ENCODE data around the gene GLRX5.

The GLRX5 gene

DNA sequence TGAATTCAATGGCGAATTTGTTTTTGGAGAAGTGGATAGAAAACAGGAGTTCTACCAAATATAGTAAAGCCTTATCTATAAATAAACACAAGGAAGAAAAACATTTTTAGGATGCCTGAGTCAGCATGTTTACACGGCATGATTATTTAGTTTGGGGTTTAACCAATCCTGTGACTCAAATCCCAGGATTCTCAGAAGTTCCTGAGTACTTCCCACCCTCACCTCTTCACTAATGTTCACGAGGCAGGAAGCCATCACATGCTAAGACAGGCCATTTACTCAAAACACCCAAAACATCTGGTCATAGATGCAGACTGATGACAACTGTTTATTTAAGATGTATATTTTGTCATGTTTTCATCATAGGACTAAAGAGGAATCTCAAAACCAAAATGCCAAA lies 3.4 kb upstream of the GLRX5 start:
- H3K4me1 ChIP-seq (ENCODE audit: insufficient read depth, low read length), result peaks cover 38% of the 10 kb centered on the region
- H3K27me3 ChIP-seq (ENCODE audit: control insufficient read depth in 1 of 2, insufficient read depth in 2 of 2, low read length in 2 of 2), result no peaks in the 10 kb centered on the region
- H3K27ac ChIP-seq (ENCODE audit: low read depth, low read length), result no peak overlapping the region
- no peaks in the 10 kb centered on the region for H3K36me3 ChIP-seq (ENCODE audit: insufficient read depth, low read length)
- H3K4me3 ChIP-seq (ENCODE audit: low read depth in 1 of 2, low read length in 2 of 2), result no peak overlapping the region
- no peak overlapping the region for H3K9ac ChIP-seq (ENCODE audit: low read length)
- no peaks in the 10 kb centered on the region for H3K9me3 ChIP-seq (ENCODE audit: low read length)

DNA sequence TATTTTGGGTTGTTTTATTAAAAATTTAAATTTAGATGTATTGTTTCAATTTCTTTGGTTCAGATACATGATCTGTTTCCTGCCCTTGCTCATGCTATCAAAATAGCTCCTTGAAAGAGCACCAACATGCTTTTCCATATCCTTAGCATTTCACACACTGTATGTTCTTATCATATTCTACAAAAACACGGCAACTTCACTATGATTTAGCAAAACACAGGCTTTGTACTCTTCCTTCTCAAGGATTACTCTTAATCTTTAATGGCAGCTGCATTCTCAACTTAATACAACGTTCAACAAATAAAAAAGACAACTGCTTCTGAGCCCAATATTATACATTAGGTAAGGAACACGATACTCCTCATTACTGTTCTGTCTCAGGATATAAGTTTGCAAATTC lies 2.9 kb upstream of the GLRX5 start:
- Histone ChIP-seq H3K36me3 (ENCODE audit: insufficient read depth, low read length) (no peaks in the 10 kb centered on the region), H3K27ac (ENCODE audit: low read depth, low read length) (no peak overlapping the region), H3K9ac (ENCODE audit: low read length) (no peak overlapping the region), H3K4me3 (ENCODE audit: low read depth in 1 of 2, low read length in 2 of 2) (no peak overlapping the region), H3K9me3 (ENCODE audit: low read length) (no peaks in the 10 kb centered on the region), H3K4me1 (ENCODE audit: insufficient read depth, low read length) (peaks cover 42% of the 10 kb centered on the region), H3K27me3 (ENCODE audit: control insufficient read depth in 1 of 2, insufficient read depth in 2 of 2, low read length in 2 of 2) (no peaks in the 10 kb centered on the region)

DNA sequence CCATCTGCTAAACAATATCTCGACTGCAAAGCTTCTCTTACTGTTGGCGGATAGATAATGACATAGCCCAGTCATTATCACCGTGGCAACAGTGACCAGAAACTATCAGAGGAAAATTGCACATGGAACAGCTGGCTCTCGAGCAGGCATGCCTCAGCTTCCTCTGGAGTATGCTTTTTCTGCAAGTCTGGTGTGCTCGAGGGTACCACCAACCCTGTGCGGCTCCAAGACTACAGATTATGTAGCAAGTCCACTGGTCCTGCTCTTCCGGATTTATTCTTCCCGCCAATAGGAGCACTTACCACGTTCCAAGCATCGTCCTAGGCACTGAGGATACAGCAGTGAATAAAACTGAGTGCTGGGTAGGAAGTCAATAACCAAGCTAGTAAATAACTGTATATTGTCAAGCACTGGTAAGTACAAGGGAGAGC lies 1.4 kb upstream of the GLRX5 start:
- H3K9ac ChIP-seq (ENCODE audit: low read length), result peak overlapping the region; percentile 42
- peaks cover 34% of the 10 kb centered on the region for H3K4me1 ChIP-seq (ENCODE audit: insufficient read depth, low read length)
- no peaks in the 10 kb centered on the region for H3K9me3 ChIP-seq (ENCODE audit: low read length)
- H3K36me3 ChIP-seq (ENCODE audit: insufficient read depth, low read length), result no peaks in the 10 kb centered on the region
- H3K4me3 ChIP-seq (ENCODE audit: low read depth in 1 of 2, low read length in 2 of 2), result peak overlapping the region; percentile 76 to 95
- H3K27ac ChIP-seq (ENCODE audit: low read depth, low read length), result no peak overlapping the region
- H3K27me3 ChIP-seq (ENCODE audit: control insufficient read depth in 1 of 2, insufficient read depth in 2 of 2, low read length in 2 of 2), result no peaks in the 10 kb centered on the region

DNA sequence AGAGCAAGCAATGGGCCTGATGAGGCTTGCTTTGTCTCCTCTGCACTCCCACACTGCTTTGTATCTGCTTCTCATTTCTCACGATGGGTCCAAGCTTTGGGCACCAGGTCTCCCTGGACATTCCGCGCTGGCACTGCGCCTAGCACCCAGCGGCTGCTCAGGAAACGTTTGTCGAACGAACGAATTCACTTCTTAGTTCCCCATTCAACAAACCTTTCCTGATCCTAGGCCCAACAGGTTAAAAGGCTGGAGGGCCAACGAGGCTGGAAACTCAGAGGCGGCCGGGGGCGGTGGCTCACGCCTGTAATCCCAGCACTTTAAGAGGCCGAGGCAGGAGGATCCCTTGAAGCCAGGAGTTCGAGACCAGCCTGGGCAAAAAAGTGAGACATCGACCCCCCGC lies 1.0 kb upstream of the GLRX5 start:
- H3K9ac ChIP-seq (ENCODE audit: low read length), result peak overlapping the region; percentile 42
- peak overlapping the region; percentile 86 for H3K27ac ChIP-seq (ENCODE audit: low read depth, low read length)
- peaks cover 34% of the 10 kb centered on the region for H3K4me1 ChIP-seq (ENCODE audit: insufficient read depth, low read length)
- no peaks in the 10 kb centered on the region for H3K9me3 ChIP-seq (ENCODE audit: low read length)
- H3K4me3 ChIP-seq (ENCODE audit: low read depth in 1 of 2, low read length in 2 of 2), result peak overlapping the region; percentile 76 to 95
- H3K27me3 ChIP-seq (ENCODE audit: control insufficient read depth in 1 of 2, insufficient read depth in 2 of 2, low read length in 2 of 2), result no peaks in the 10 kb centered on the region
- no peaks in the 10 kb centered on the region for H3K36me3 ChIP-seq (ENCODE audit: insufficient read depth, low read length)

DNA sequence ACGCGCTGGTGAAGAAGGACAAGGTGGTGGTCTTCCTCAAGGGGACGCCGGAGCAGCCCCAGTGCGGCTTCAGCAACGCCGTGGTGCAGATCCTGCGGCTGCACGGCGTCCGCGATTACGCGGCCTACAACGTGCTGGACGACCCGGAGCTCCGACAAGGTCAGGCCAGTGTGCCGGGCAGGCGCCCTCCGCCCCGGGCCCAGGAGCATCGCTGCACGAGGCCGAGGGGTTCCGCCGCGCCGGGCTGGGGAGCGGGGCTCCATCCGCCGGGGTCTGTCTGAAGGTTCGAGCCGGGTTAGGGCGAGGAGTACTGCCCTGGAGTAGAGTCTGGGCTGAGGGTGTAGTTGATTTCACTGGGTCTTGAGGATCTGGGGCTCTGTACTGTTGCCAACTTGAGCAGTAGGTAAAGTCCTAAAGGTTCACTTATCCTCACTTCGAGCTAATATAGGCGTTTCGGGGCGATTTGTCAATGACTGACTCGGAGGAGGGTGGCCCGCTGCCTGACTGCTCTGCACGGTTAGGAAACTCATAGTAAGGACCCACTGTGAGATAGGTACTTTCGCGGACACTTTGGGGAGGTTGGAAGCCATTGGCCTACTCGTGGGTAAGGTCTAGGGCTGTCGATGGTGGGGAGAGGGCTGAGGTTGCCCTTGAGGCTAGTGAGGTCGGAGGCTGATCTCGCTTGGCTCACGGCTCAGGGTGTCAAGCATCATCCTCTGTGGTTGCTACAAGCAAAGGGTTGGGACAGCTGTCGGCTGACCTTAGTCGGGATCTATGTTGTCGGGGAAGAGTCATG lies 574 bp downstream of the GLRX5 start:
- Histone ChIP-seq H3K9me3 (ENCODE audit: low read length) (no peaks in the 10 kb centered on the region), H3K4me3 (ENCODE audit: low read depth in 1 of 2, low read length in 2 of 2) (peak overlapping the region; percentile 80 to 92), H3K27ac (ENCODE audit: low read depth, low read length) (peak overlapping the region; percentile 53), H3K4me1 (ENCODE audit: insufficient read depth, low read length) (peaks cover 34% of the 10 kb centered on the region), H3K36me3 (ENCODE audit: insufficient read depth, low read length) (no peaks in the 10 kb centered on the region), H3K27me3 (ENCODE audit: control insufficient read depth in 1 of 2, insufficient read depth in 2 of 2, low read length in 2 of 2) (no peaks in the 10 kb centered on the region), H3K9ac (ENCODE audit: low read length) (peak overlapping the region; percentile 82)

DNA sequence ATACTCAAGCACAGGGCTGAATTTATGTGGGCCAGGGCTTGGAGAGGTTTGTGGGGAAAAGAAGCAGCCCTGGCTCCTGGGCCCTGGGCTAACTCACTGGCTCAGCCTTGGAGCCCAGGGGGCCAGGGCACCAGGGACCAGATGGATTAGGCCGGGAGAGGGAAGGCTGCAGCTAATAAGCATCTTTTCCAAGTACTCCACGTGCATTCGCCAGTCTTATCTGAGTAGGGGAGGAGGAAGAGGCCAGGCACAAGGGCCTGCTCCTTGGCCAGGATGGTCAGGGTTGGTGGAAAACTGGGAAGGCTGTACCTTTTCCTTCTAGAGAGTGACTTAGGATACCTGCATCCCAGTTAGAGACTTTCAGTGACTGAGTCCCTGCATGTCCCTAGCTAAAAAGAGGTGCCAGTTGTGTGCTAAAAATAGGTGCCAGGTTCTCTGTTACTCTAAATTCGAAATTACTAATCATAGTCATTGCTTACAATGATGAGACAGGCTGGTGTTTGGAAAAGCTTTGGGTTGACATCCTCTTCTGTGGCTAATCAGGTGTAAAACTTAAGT lies 1.3 kb downstream of the GLRX5 start:
- Histone ChIP-seq H3K9me3 (ENCODE audit: low read length) (no peaks in the 10 kb centered on the region), H3K27ac (ENCODE audit: low read depth, low read length) (no peak overlapping the region), H3K4me1 (ENCODE audit: insufficient read depth, low read length) (peaks cover 34% of the 10 kb centered on the region), H3K9ac (ENCODE audit: low read length) (peak overlapping the region; percentile 82), H3K27me3 (ENCODE audit: control insufficient read depth in 1 of 2, insufficient read depth in 2 of 2, low read length in 2 of 2) (no peaks in the 10 kb centered on the region), H3K4me3 (ENCODE audit: low read depth in 1 of 2, low read length in 2 of 2) (peak overlapping the region; percentile 80 to 92), H3K36me3 (ENCODE audit: insufficient read depth, low read length) (no peaks in the 10 kb centered on the region)

DNA sequence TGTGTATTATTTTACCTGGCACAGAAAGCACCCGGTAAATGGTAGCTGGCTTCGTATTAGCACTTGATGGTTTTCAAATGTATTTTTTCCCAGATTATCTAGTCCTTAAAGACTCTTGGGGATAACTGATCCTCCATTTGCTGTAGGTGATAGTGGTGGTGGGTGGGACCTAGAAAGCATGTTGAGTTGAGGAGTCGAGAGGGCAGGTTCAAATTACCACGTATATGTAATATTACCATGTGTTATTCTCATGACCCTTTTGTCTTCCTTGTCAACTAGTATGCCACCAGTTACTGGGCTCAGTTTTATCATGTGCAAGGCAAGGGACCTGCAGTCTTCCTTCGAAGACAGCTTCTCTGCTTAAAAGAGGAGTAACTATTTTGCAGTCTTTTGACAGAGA lies 1.8 kb downstream of the GLRX5 start:
- no peaks in the 10 kb centered on the region for H3K36me3 ChIP-seq (ENCODE audit: insufficient read depth, low read length)

DNA sequence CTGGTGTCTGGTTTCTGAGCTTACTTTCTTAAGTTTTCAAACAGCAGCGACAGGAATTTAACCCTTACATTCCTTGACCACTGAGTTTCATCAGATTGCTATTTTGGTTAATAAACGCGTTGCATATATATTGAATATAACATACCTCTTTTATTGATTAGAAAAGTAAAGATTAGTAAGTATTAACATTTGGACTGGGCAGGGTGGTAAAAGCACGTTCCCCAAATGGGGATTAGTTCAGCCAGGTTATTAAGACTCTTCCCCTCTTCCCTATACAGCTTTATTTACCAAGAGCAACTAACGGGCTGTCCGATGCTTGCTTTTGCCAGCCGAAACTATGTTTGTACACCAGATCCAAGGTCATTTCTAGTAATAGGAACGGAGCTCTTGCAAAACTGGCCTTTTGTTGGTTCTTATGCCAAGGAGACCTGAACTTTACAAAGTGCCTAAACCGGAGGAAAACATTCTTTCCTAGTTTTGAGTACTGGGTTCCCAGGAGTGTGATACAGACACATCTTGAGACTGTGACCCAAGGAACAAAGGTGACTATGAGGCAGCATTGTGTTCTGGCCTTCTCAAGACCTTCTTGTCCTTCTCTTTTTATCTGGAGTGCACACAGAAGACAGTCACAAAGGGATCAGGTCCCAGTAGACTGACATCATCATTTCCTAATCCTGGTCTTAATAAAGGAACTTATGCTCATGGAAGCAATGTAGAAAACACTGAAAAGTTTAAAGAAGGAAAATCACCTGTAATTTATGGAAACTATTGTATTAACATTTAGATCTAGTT lies 2.6 kb downstream of the GLRX5 start:
- H3K4me3 ChIP-seq (ENCODE audit: low read depth in 1 of 2, low read length in 2 of 2), result no peak overlapping the region
- no peaks in the 10 kb centered on the region for H3K9me3 ChIP-seq (ENCODE audit: low read length)
- H3K36me3 ChIP-seq (ENCODE audit: insufficient read depth, low read length), result no peaks in the 10 kb centered on the region
- H3K9ac ChIP-seq (ENCODE audit: low read length), result no peak overlapping the region
- H3K27me3 ChIP-seq (ENCODE audit: control insufficient read depth in 1 of 2, insufficient read depth in 2 of 2, low read length in 2 of 2), result no peaks in the 10 kb centered on the region
- no peak overlapping the region for H3K27ac ChIP-seq (ENCODE audit: low read depth, low read length)
- peaks cover 29% of the 10 kb centered on the region for H3K4me1 ChIP-seq (ENCODE audit: insufficient read depth, low read length)

More for the DNA sequence above, 1.8 kb downstream of the GLRX5 start:
- Histone ChIP-seq H3K27ac (ENCODE audit: low read depth, low read length) (no peak overlapping the region), H3K4me1 (ENCODE audit: insufficient read depth, low read length) (peaks cover 34% of the 10 kb centered on the region), H3K4me3 (ENCODE audit: low read depth in 1 of 2, low read length in 2 of 2) (no peak overlapping the region), H3K9me3 (ENCODE audit: low read length) (no peaks in the 10 kb centered on the region), H3K27me3 (ENCODE audit: control insufficient read depth in 1 of 2, insufficient read depth in 2 of 2, low read length in 2 of 2) (no peaks in the 10 kb centered on the region), H3K9ac (ENCODE audit: low read length) (no peak overlapping the region)

DNA sequence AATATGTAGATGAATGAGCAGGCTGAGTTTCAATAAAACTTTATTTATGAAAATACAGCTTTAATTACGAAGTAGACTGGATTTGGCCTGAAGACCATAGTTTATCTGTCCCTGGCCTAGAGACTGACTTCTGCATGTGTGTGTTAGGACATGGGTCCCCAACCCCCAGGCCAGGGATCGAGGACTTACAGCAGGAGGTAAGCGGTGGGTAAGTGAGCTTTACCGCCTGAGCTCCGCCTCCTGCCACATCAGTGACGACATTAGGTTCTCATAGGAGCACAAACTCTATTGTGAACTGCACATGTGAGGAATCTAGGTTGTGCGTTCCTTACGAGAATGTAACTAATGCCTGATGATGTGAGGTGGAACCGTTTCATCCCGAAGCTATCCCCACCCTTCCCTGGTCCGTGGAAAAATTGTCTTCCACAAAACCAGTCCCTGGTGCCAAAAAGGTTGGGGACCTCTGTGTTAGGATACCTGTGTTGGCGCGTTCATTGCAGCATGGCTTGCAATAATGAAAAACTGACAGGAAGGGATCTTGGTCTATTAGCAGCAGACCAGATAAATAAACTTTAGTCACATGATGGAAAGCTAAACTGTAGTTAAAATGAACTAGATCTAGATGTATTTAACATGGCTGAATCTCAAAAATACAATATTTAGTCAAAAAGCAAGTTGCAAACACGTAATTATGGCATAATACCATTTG lies 4.1 kb downstream of the GLRX5 start:
- Histone ChIP-seq H3K27me3 (ENCODE audit: control insufficient read depth in 1 of 2, insufficient read depth in 2 of 2, low read length in 2 of 2) (no peaks in the 10 kb centered on the region), H3K4me1 (ENCODE audit: insufficient read depth, low read length) (peaks cover 15% of the 10 kb centered on the region), H3K36me3 (ENCODE audit: insufficient read depth, low read length) (no peaks in the 10 kb centered on the region), H3K9me3 (ENCODE audit: low read length) (no peaks in the 10 kb centered on the region), H3K27ac (ENCODE audit: low read depth, low read length) (no peak overlapping the region), H3K4me3 (ENCODE audit: low read depth in 1 of 2, low read length in 2 of 2) (no peak overlapping the region), H3K9ac (ENCODE audit: low read length) (no peak overlapping the region)

DNA sequence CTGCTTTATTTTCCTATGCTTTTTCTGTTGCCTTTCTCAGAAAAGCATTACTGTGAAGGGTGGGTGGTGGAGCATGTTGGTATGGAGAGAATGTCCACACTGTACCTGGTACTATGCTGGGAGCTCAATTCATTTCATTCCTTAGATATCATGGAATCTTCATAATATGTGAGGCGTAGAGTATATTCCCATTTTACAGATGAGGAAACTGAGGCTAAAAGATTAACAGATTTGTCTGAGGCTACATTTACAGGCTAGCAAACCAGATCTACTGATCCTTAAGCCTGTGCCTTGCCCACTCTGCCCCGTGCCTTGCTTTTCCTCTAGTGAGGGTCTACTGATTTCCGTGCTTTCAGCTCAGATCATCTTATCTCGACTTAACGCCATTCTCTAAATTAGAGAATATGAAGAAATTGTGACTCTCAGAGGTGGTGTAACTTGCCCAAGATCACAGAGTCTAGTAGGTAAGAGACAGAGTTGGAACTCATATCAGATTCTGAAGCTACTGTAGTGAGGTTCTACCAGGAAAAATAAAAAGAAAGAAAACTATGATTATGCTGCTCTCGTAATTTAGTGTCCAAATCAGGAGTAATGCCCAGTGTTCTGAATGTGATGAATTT lies 5.5 kb downstream of the GLRX5 start:
- Histone ChIP-seq H3K27ac (ENCODE audit: low read depth, low read length) (no peak overlapping the region), H3K4me3 (ENCODE audit: low read depth in 1 of 2, low read length in 2 of 2) (no peak overlapping the region), H3K9ac (ENCODE audit: low read length) (no peak overlapping the region), H3K4me1 (ENCODE audit: insufficient read depth, low read length) (peaks cover 15% of the 10 kb centered on the region), H3K27me3 (ENCODE audit: control insufficient read depth in 1 of 2, insufficient read depth in 2 of 2, low read length in 2 of 2) (no peaks in the 10 kb centered on the region), H3K36me3 (ENCODE audit: insufficient read depth, low read length) (peaks cover 4% of the 10 kb centered on the region), H3K9me3 (ENCODE audit: low read length) (no peaks in the 10 kb centered on the region)

DNA sequence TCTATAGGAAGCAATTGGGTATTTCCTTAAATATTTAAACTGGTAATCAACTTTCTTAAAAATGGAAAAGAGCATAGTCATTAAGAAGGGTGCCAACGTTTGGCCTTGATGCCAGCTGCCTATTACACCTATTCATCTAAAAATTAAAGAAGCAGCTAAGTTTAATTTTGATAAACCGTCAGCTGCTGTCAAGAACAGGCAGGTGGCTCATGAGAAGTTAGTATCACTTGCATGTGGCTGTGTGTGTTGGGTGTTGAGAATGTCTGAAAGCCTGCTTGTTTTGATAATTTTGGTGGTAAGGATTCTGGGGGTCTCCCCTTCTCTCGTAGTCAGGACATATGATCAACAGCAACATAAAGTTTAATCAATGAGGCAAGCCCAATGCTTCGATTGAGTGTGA lies 6.5 kb downstream of the GLRX5 start:
- H3K36me3 ChIP-seq (ENCODE audit: insufficient read depth, low read length), result peaks cover 4% of the 10 kb centered on the region
- H3K9me3 ChIP-seq (ENCODE audit: low read length), result no peaks in the 10 kb centered on the region
- H3K27me3 ChIP-seq (ENCODE audit: control insufficient read depth in 1 of 2, insufficient read depth in 2 of 2, low read length in 2 of 2), result no peaks in the 10 kb centered on the region
- H3K4me1 ChIP-seq (ENCODE audit: insufficient read depth, low read length), result peaks cover 6% of the 10 kb centered on the region
- H3K4me3 ChIP-seq (ENCODE audit: low read depth in 1 of 2, low read length in 2 of 2), result no peak overlapping the region
- no peak overlapping the region for H3K9ac ChIP-seq (ENCODE audit: low read length)
- no peak overlapping the region for H3K27ac ChIP-seq (ENCODE audit: low read depth, low read length)

Data from muscle layer of colon (tissue), 2 donors.